Smooth muscle cell (in vitro differentiated cells): Measurements from ENCODE around the gene GPR152. TPM values are rescaled to one million over a fixed set of nuclear protein-coding genes. Genes with fewer than 3 reads are reported as not detected.

Experiments
- DNase-seq: peaks from one replicate; lab custom pipeline; 2025; ENCODE audit not compliant: unreplicated experiment; lab: John Stamatoyannopoulos, UW
- H2AFZ ChIP-seq: fragments of 200-600 bp; sonication (generic); 2 replicates; pipeline ENCODE4 v1.6.0; 2016; ENCODE audit warnings: antibody characterized with exemption, low read depth, mild to moderate bottlenecking
- H3F3A ChIP-seq: fragments of 200-600 bp; sonication (generic); 2 replicates; pipeline ENCODE4 v1.6.0; 2017; ENCODE audit warnings: antibody characterized with exemption, low read depth
- H3K27ac ChIP-seq: fragments of 200-600 bp; sonication (generic); 2 replicates; pipeline ENCODE4 v1.5.1; 2016; ENCODE audit warnings: low read depth, mild to moderate bottlenecking
- H3K27me3 ChIP-seq: fragments of 200-600 bp; sonication (generic); 2 replicates; pipeline ENCODE4 v1.6.1; 2016; ENCODE audit warnings: low read depth, mild to moderate bottlenecking
- H3K36me3 ChIP-seq: fragments of 200-600 bp; sonication (generic); 2 replicates; pipeline ENCODE4 v1.5.1; 2016; ENCODE audit warnings: low read depth
- H3K4me1 ChIP-seq: fragments of 200-600 bp; sonication (generic); 2 replicates; pipeline ENCODE4 v1.5.1; 2016; ENCODE audit warnings: low read depth
- H3K4me2 ChIP-seq: fragments of 200-600 bp; sonication (generic); 2 replicates; pipeline ENCODE4 v1.6.0; 2016; ENCODE audit warnings: mild to moderate bottlenecking
- H3K4me3 ChIP-seq: fragments of 200-600 bp; sonication (generic); 2 replicates; pipeline ENCODE4 v1.5.1; 2016; ENCODE audit warnings: mild to moderate bottlenecking
- H3K79me2 ChIP-seq: fragments of 200-600 bp; sonication (generic); 2 replicates; pipeline ENCODE4 v1.6.0; 2016; ENCODE audit warnings: low read depth, mild to moderate bottlenecking
- H3K9ac ChIP-seq: fragments of 200-600 bp; sonication (generic); 2 replicates; pipeline ENCODE4 v1.6.0; 2016; ENCODE audit warnings: low read depth
- H3K9me3 ChIP-seq: fragments of 200-600 bp; sonication (generic); replicated peaks from 2 replicates; pipeline ENCODE4 v1.5.1; 2016; ENCODE audit warnings: low read depth
- H4K20me1 ChIP-seq: fragments of 200-600 bp; sonication (generic); 2 replicates; pipeline ENCODE4 v1.6.0; 2016; ENCODE audit warnings: low read depth
- CTCF ChIP-seq: fragments of 200-600 bp; sonication (generic); IDR thresholded peaks from 2 replicates; pipeline ENCODE4 v1.5.1; 2017; ENCODE audit warnings: borderline replicate concordance, mild to moderate bottlenecking, antibody characterized with exemption; ENCODE audit not compliant: insufficient read depth, poor library complexity, severe bottlenecking
- WGBS: methylation state at CpG from one replicate; pipeline ENCODE4 v1.1.7; 2016; ENCODE audit warnings: low lambda C conversion rate; 5-methylcytosine and 5-hydroxymethylcytosine counted together
- polyA plus RNA-seq: library from polyadenylated mRNA; unstranded; fragments of >200 nt; fragmentation: Nextera tagmentation; extraction: Ambion mirVana; gene quantifications from 2 replicates; pipeline ENCODE4 v1.2.1, GENCODE V29; 2016
- total RNA-seq: library from RNA; depleted of rRNA; stranded (reverse); fragments of >200 nt; gene quantifications from 2 replicates; pipeline ENCODE4 v1.2.3, GENCODE V29; 2014

GPR152 gene
- total and polyA plus RNA-seq, 2 experiments from 2014 or later: 0.27 TPM; not detected in 1

- Histone ChIP-seq H3K79me2 (peaks cover 4% of the 10 kb centered on the region), H3K4me3 (no peak overlapping the region), H3F3A (peaks cover 3% of the 10 kb centered on the region), H2AFZ (no peak overlapping the region), H3K27ac (peak overlapping the region; percentile 92), H3K4me2 (peak overlapping the region; percentile 44), H3K9me3 (no peaks in the 10 kb centered on the region), H4K20me1 (no peaks in the 10 kb centered on the region), H3K4me1 (no peaks in the 10 kb centered on the region), H3K36me3 (no peaks in the 10 kb centered on the region), H3K9ac (no peak overlapping the region), H3K27me3 (no peaks in the 10 kb centered on the region)
- TF ChIP-seq CTCF: no peak
- DNase-seq: no peak
- WGBS: 93% methylated on average over 10 of the region's 10 CpGs
Observed at GRCh38 chr11:67463186-67463585, 10.7 kb upstream of the GPR152 start.

DNA sequence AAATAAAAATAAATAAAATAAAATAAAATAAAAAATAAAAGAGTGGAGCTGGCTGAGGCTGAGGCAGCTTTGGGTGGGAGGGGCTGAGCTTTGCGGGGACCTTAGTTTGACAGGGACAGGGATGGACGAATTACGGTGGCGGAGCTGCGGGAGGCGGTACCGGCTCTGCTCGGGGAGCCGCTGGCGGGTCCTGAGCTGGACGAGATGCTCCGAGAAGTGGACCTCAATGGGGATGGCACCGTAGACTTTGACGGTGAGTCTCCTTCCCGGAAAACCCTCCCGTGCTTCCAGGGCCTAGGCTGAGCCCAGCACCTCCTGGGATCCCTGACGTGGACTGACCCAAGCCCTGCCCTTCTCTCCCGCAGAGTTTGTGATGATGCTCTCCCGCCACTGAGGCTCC, 5.7 kb upstream of the GPR152 start:
- Histone ChIP-seq H3K9ac (no peak overlapping the region), H4K20me1 (no peaks in the 10 kb centered on the region)
- 91% methylated on average over 19 of the region's 19 CpGs for WGBS

GRCh38 chr11:67457453-67457852, 4.9 kb upstream of the GPR152 start:
- no peak for DNase-seq
- Histone ChIP-seq H3K36me3 (no peaks in the 10 kb centered on the region), H3F3A (peaks cover 3% of the 10 kb centered on the region), H3K27me3 (no peaks in the 10 kb centered on the region), H3K4me1 (no peaks in the 10 kb centered on the region), H3K4me2 (no peak overlapping the region), H3K9me3 (no peaks in the 10 kb centered on the region), H3K9ac (no peak overlapping the region), H4K20me1 (no peaks in the 10 kb centered on the region), H3K27ac (no peak overlapping the region), H3K79me2 (no peaks in the 10 kb centered on the region), H2AFZ (no peak overlapping the region), H3K4me3 (no peak overlapping the region)
- WGBS: 94% methylated on average over 10 of the region's 12 CpGs
- no peak for TF ChIP-seq CTCF

More for the DNA sequence above, 5.7 kb upstream of the GPR152 start:
- no peaks in the 10 kb centered on the region for H3K36me3 ChIP-seq
- peaks cover 3% of the 10 kb centered on the region for H3F3A ChIP-seq
- no peaks in the 10 kb centered on the region for H3K79me2 ChIP-seq
- H3K9me3 ChIP-seq: no peaks in the 10 kb centered on the region
- H3K4me3 ChIP-seq: no peak overlapping the region
- no peaks in the 10 kb centered on the region for H3K4me1 ChIP-seq
- H3K4me2 ChIP-seq: no peak overlapping the region
- H3K27me3 ChIP-seq: no peaks in the 10 kb centered on the region
- TF ChIP-seq CTCF: no peak
- no peak overlapping the region for H2AFZ ChIP-seq
- H3K27ac ChIP-seq: no peak overlapping the region
- DNase-seq: no peak

DNA sequence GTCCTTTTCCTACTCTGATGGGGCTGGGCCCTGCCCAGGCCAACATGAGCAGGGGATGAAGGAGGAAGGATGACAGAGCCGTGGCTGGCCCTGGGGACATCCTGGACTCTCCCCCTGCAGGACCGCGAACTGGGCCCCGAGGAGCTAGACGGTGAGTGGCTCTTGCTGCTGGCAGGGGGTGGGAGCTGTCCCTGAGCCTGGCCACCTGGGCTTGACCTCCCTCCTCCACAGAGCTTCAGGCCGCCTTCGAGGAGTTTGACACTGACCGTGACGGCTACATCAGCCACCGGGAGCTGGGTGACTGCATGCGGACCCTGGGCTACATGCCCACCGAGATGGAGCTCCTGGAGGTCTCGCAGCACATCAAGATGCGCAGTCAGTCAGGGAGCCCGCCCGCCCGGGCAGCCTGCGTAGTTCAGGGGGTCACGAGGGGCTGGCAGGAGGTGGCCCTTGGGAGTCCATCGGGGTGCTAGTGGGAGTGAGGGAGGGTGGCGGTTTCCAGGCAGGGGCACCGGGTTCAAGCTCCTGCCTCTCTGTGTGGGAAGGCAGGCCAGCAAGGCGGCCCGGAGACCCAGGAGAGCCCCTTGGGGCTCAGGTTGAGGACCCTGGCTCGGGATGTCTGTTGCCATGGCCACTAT, 3.7 kb upstream of the GPR152 start:
- H4K20me1 ChIP-seq: no peaks in the 10 kb centered on the region
- H3K9me3 ChIP-seq: no peaks in the 10 kb centered on the region
- no peak overlapping the region for H3K27ac ChIP-seq
- H3K27me3 ChIP-seq: no peaks in the 10 kb centered on the region
- H3K9ac ChIP-seq: no peak overlapping the region
- H3K79me2 ChIP-seq: no peaks in the 10 kb centered on the region
- H3K36me3 ChIP-seq: no peaks in the 10 kb centered on the region
- no peak for DNase-seq
- 89% methylated on average over 24 of the region's 25 CpGs for WGBS
- no peak for TF ChIP-seq CTCF
- H3K4me1 ChIP-seq: no peaks in the 10 kb centered on the region
- no peak overlapping the region for H3K4me3 ChIP-seq
- no peak overlapping the region for H3K4me2 ChIP-seq
- H3F3A ChIP-seq: peaks cover under 1% of the 10 kb centered on the region
- H2AFZ ChIP-seq: no peak overlapping the region
